NT2/D1 (cell line): ENCODE measurements around the gene OSBPL9.

ENCODE experiments used
- SUZ12 ChIP-seq: IDR thresholded peaks from 2 replicates; pipeline ENCODE4 v1.6.1; 2011; ENCODE audit not compliant: insufficient read length, insufficient read depth; ENCODE audit errors: extremely low read depth
- YY1 ChIP-seq: IDR thresholded peaks from 2 replicates; pipeline ENCODE4 v1.6.1; 2011; ENCODE audit not compliant: insufficient read length, insufficient read depth
- ZNF274 ChIP-seq: IDR thresholded peaks from 2 replicates; pipeline ENCODE4 v1.6.1; 2011; ENCODE audit warnings: mild to moderate bottlenecking, low read depth, low read length

GRCh38 chr1:51651552-51651942 is 34.7 kb downstream of the OSBPL9 start:
- TF ChIP-seq SUZ12 (no peak), ZNF274 (no peak), YY1 (no peak)
